Spleen (tissue), 13 donors: ENCODE data around the gene ARG1. TPM values are rescaled to one million over a fixed set of nuclear protein-coding genes. Genes with fewer than 3 reads are reported as not detected.
A peak's percentile ranks its signal among the peaks of the same experiment; 100 is the strongest.
"Not testable (repeated sequence)": the region's sequence is repeated elsewhere in the genome, so short reads cannot be mapped to it uniquely, and the experiment has no call there.

Source experiments
- DNase-seq: peaks from one replicate; pipeline ENCODE4 v3.0.0-alpha.2; 2020
- H3K27ac ChIP-seq, 8 donors: fragments of 200-600 bp; sonication (generic) in 7 of 8; 1 replicate in 4 of 8; 2 replicates in 4 of 8; pipeline versions ENCODE4 v1.5.0 to v1.8.0; 2016 to 2021; ENCODE audit warnings: inconsistent platforms in 4 of 8, mild to moderate bottlenecking in 4 of 8, moderate library complexity in 1 of 8
- H3K27me3 ChIP-seq, 7 donors: fragments of 200-600 bp; sonication (generic) in 6 of 7; replicated peaks in 1 of 7; 1 replicate in 4 of 7; 2 replicates in 3 of 7; pipeline versions ENCODE4 v1.5.0 to v1.8.0; 2016 to 2021; ENCODE audit warnings: inconsistent platforms in 3 of 7, mild to moderate bottlenecking in 1 of 7
- H3K36me3 ChIP-seq, 6 donors: fragments of 200-600 bp; sonication (generic) in 5 of 6; 1 replicate in 4 of 6; 2 replicates in 2 of 6; pipeline versions ENCODE4 v1.5.0 to v1.8.0; 2016 to 2021; ENCODE audit warnings: inconsistent platforms in 2 of 6
- H3K4me1 ChIP-seq, 6 donors: fragments of 200-600 bp; sonication (generic) in 5 of 6; 1 replicate in 3 of 6; 2 replicates in 3 of 6; pipeline versions ENCODE4 v1.5.0 to v1.8.0; 2016 to 2021; ENCODE audit warnings: inconsistent platforms in 3 of 6
- H3K4me3 ChIP-seq, 8 donors: fragments of 200-600 bp; sonication (generic) in 7 of 8; 1 replicate in 4 of 8; 2 replicates in 4 of 8; pipeline versions ENCODE4 v1.5.0 to v1.8.0; 2016 to 2021; ENCODE audit warnings: inconsistent platforms in 4 of 8, mild to moderate bottlenecking in 4 of 8, moderate library complexity in 2 of 8
- H3K9me3 ChIP-seq, 8 donors: fragments of 200-600 bp; sonication (generic) in 7 of 8; 1 replicate in 4 of 8; 2 replicates in 4 of 8; pipeline versions ENCODE4 v1.5.0 to v1.8.0; 2016 to 2021; ENCODE audit warnings: inconsistent platforms in 4 of 8
- POLR2A ChIP-seq, 3 donors: fragments of 450-650 bp; IDR thresholded peaks; one replicate each; pipeline ENCODE4 v1.5.1; 2017; ENCODE audit warnings: antibody characterized with exemption in 3 of 3, mild to moderate bottlenecking in 1 of 3
- POLR2AphosphoS5 ChIP-seq, 3 donors: sonication (generic); formaldehyde crosslinking; IDR thresholded peaks; one replicate each; pipeline ENCODE4 v1.5.1; 2017; ENCODE audit warnings: antibody characterized with exemption in 3 of 3
- WGBS, 5 donors: extraction: QIAGEN DNeasy Blood & Tissue Kit in 3 of 5; methylation state at CpG; one replicate each; pipeline versions ENCODE4 v1.1.5 to v1.1.7; 2013 to 2018; 5-methylcytosine and 5-hydroxymethylcytosine counted together
- intact Hi-C: fragments of 100-400 bp; cut with DNase I; formaldehyde crosslinking; loops from one replicate; pipeline ENCODE4 v1.15.0; 2023; ENCODE audit warnings: low total_unique reads
- long read RNA-seq, 2 donors: transcript quantifications; one replicate each; lab custom pipeline, GENCODE V29; 2026
- polyA plus RNA-seq, 3 donors: library from polyadenylated mRNA; stranded (reverse); fragments of 200-250 nt; gene quantifications; one replicate each; pipeline ENCODE4 v1.2.1, GENCODE V29; 2013
- total RNA-seq, 7 donors: library from RNA; depleted of rRNA in 3 of 7; stranded (reverse); fragments of >200 nt in 3 of 7; fragmentation: NEBNext Ultra II Directional in 4 of 7; extraction: Animal tissue kit (Norgen Biotek cat#: 25700) in 4 of 7; gene quantifications; one replicate each; pipeline versions ENCODE4 v1.1.0 to v1.2.1, GENCODE V29; 2016 to 2021
- TF ChIP-seq, protein P1 (sequence below), 11 experiments: fragments of 200-600 bp in 7 of 11; fragments of 450-650 bp in 4 of 11; sonication (generic) in 4 of 11; IDR thresholded peaks in 8 of 11; conservative IDR thresholded peaks in 3 of 11; 1 replicate in 7 of 11; 2 replicates in 4 of 11; pipeline versions ENCODE4 v1.4.0 to v1.8.0; 2016 to 2021; ENCODE audit warnings: antibody characterized with exemption in 11 of 11, inconsistent platforms in 4 of 11, mild to moderate bottlenecking in 1 of 11
- donor health status: healthy with polysubstance abuse.
- donor health status: DM: no; HTN: no; CAD: no; lungs with moderate emphysema.
- donor health status: DM: no; HTN: no; CAD: no.
- donor health status: Bipolar disorder and iron deficiency.
- donor health status: healthy.
- donor health status: DM: no; HTN: no; CAD: no.
- donor health status: DM: yes; HTN: yes; CAD: no.

Gene ARG1
- 10 to 100 TPM; 16.5 to 67.4 (median 32.0) TPM for total RNA-seq
- polyA plus RNA-seq, result 1 to 10 TPM; 2.7 to 7.1 (median 3.2) TPM
- long read RNA-seq, donor 1, partial matches to known transcripts, result 0 of 1 reads
- long read RNA-seq, donor 1, other reads (novel, unspliced or antisense), result 0 of 1 reads
- long read RNA-seq, donor 2, partial matches to known transcripts, result 0 of 1 reads
- long read RNA-seq, donor 2, other reads (novel, unspliced or antisense), result 0 of 1 reads

DNA sequence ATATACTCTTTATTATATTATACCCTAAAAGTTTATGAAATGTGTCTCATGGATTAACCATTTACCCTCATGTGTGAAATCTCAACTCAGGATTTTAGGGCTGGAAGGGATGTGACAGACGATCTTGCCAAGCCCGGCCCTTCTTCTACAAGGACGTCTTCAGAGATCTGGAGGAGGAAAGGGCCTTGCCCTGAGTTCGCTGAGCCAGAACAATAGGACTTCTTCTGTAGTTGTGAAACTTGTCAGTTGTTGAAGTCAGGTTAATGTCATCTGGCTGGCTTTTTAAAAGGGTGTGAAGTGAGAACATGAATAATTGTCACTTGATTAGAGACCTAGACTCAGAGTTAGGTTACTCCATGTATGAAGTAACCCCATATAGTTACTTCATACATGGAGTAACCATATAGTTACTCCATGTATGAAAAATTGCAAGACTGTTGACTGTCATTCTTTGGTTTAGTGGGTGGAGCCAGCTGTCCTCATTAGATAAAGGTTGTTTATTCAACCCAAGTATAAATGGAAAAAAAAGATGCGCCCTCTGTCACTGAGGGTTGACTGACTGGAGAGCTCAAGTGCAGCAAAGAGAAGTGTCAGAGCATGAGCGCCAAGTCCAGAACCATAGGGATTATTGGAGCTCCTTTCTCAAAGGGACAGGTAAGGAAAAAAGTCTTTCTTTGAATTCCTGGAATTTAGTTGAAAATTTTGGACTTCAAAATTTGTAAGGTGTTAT, at the start of gene ARG1:
ARG1 (plus strand) TSS at position 541 of the 730 bp plus-strand sequence; CDS start at position 598, 57 bp downstream.
- WGBS, 5 donors, result 65 to 83% (median 78%) methylated on average over 6 of the region's 6 CpGs
- H3K27ac ChIP-seq, result peak within 1 kb of the TSS in 7 of 8 donors; percentile 31 to 88 (median 74)

DNA sequence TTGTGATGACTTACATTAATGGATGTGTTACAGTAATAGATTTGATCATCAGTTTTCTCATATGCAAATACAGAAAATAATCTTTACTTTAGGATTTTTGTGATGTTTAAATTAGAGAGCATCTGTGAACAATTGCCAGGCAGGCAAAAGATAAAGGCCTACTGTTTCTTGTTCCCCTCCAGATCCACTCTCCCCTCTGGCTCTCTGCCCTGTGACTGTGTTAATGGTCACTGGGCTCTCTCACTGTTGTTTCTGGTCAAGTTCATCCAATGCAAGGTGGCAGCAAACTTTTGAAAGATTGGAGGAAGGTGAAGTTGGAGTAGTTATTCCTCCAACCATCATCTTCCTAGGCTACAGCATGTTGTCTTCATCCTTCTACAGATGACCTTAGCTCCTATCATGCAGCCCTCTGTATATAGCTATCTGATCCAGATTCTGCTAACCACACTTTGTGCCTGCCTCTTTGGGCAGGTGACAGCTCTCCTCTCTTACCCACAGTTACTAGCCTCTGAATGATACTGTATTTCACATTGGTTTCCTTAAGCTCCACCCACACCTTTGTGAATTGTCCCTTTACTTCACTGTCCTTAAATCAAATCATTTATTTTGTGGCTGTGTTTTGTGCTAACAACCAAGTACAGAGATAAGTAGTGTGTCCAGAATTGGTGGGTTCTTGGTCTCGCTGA, 48.9 kb upstream of the ARG1 start:
- DNase-seq, result no peak
- WGBS, 5 donors, result 80 to 100% (median 95%) methylated on average over 1 of the region's 1 CpG
- Histone ChIP-seq H3K36me3 (no peaks in the 10 kb centered on the region), H3K4me1 (peaks cover 0 to 6% (median 0%) of the 10 kb centered on the region in 6 donors), H3K27me3 (no peaks in the 10 kb centered on the region), H3K27ac (no peak overlapping the region), H3K9me3 (peaks cover 0 to 5% (median 0%) of the 10 kb centered on the region in 8 donors), H3K4me3 (no peak overlapping the region)
- intact Hi-C loops, result no loop called here
- TF ChIP-seq POLR2AphosphoS5 (IDR thresholded peaks at IDR 0.05) (no peak), POLR2A (IDR thresholded peaks at IDR 0.05) (no peak)
- TF ChIP-seq, protein P1, sequence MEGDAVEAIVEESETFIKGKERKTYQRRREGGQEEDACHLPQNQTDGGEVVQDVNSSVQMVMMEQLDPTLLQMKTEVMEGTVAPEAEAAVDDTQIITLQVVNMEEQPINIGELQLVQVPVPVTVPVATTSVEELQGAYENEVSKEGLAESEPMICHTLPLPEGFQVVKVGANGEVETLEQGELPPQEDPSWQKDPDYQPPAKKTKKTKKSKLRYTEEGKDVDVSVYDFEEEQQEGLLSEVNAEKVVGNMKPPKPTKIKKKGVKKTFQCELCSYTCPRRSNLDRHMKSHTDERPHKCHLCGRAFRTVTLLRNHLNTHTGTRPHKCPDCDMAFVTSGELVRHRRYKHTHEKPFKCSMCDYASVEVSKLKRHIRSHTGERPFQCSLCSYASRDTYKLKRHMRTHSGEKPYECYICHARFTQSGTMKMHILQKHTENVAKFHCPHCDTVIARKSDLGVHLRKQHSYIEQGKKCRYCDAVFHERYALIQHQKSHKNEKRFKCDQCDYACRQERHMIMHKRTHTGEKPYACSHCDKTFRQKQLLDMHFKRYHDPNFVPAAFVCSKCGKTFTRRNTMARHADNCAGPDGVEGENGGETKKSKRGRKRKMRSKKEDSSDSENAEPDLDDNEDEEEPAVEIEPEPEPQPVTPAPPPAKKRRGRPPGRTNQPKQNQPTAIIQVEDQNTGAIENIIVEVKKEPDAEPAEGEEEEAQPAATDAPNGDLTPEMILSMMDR (IDR thresholded peaks at IDR 0.05 in 8 of 11, conservative IDR thresholded peaks at IDR 0.05 in 3 of 11), result no peak

More for the DNA sequence above, at the start of gene ARG1:
- Histone ChIP-seq H3K36me3 (peaks cover 0 to 36% (median 5%) of the 10 kb centered on the region in 6 donors), H3K4me3 (peak within 1 kb of the TSS in 4 of 8 donors; percentile 0 to 30 (median 6)), H3K27me3 (no peaks in the 10 kb centered on the region), H3K4me1 (peaks cover 0 to 11% (median 0%) of the 10 kb centered on the region in 6 donors), H3K9me3 (no peaks in the 10 kb centered on the region)
- TF ChIP-seq, protein P1 (IDR thresholded peaks at IDR 0.05 in 8 of 11, conservative IDR thresholded peaks at IDR 0.05 in 3 of 11), result no peak
- TF ChIP-seq POLR2A (IDR thresholded peaks at IDR 0.05) (no peak), POLR2AphosphoS5 (IDR thresholded peaks at IDR 0.05) (no peak)
- no peak for DNase-seq
- intact Hi-C loops, result no loop called here

DNA sequence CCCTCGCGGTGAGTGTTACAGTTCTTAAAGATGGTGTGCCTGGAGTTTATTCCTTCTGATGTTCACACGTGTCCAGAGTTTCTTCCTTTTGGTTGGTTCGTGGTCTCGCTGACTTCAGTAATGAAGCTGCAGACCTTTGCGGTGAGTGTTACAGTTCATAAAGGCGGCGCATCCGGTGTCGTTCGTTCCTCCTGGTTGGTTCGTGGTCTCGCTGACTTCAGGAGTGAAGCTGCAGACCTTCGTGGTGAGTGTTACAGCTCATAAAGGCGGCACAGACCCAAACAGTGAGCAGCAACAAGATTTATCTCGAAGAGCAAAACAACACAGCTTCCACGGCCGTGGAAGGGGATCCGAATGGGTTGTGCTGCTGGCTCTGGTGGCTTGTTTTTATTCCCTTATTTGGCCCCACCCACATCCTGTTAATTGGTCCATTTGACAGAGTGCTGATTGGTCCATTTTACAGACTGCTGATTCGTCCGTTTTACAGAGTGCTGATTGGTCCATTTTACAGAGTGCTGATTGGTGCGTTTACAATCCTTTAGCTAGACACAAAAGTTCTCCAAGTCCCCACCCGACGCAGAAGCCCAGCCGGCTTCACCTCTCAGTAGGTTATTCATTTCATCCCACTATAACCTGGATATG, 48.2 kb upstream of the ARG1 start:
- Histone ChIP-seq H3K9me3 (peaks cover 0 to 5% (median 0%) of the 10 kb centered on the region in 8 donors), H3K4me1 (peaks cover 0 to 2% (median 0%) of the 10 kb centered on the region in 6 donors), H3K36me3 (no peaks in the 10 kb centered on the region), H3K27ac (no peak overlapping the region), H3K4me3 (no peak overlapping the region), H3K27me3 (no peaks in the 10 kb centered on the region)
- WGBS, 5 donors, result 92 to 93% (median 92%) methylated on average over 25 of the region's 25 CpGs
- no peak for DNase-seq
- intact Hi-C loops, result no loop called here
- TF ChIP-seq POLR2A (IDR thresholded peaks at IDR 0.05) (no peak), POLR2AphosphoS5 (IDR thresholded peaks at IDR 0.05) (no peak)
- TF ChIP-seq, protein P1 (IDR thresholded peaks at IDR 0.05 in 8 of 11, conservative IDR thresholded peaks at IDR 0.05 in 3 of 11), result no peak

DNA sequence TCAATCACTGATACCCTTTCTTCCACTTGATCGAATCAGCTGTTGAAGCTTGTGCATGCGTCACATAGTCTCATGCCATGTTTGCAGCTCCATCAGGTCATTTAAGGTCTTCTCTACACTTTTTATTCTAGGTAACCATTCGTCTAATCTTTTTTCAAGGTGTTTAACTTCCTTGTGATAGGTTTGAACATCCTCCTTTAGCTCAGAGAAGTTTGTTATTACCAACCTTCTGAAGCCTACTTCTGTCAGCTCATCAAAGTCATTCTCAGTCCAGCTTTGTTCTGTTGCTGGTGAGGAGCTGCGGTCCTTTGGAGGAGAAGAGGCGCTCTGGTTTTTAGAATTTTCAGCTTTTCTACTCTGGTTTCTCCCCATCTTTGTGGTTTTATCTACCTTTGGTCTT, 42.1 kb upstream of the ARG1 start:
- WGBS, 5 donors, result 80 to 93% (median 88%) methylated on average over 5 of the region's 5 CpGs
- intact Hi-C loops, result loop anchor here (5.0 to 10.0 kb wide), 2 partner anchors 356 to 644 kb away; no protein-coding TSS in a partner anchor
- not testable (repeated sequence) for H3K27ac ChIP-seq, H3K4me3 ChIP-seq, H3K9me3 ChIP-seq, H3K4me1 ChIP-seq, H3K27me3 ChIP-seq, H3K36me3 ChIP-seq, DNase-seq

DNA sequence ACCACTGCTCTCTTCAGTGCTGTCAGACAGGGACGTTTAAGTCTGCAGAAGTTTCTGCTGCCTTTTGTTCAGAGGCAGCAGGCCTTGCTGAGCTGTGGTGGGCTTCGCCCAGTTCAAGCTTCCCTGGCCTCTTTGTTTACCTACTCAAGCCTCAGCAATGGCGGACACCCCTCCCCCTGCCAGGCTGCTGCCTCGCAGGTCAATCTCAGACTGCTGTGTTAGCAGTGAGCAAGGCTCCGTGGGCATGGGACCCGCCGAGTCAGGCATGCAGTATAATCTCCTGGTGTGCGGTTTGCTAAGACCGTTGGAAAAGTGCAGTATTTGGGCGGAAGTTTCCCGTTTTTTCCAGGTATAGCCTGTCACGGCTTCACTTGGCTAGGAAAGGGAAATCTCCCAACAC, 41.3 kb upstream of the ARG1 start:
- H3K4me1 ChIP-seq, H3K27ac ChIP-seq, DNase-seq, H3K27me3 ChIP-seq, H3K36me3 ChIP-seq, H3K4me3 ChIP-seq, H3K9me3 ChIP-seq: not testable (repeated sequence)
- intact Hi-C loops, result loop anchor here (5.0 to 10.0 kb wide), 2 partner anchors 357 to 644 kb away; no protein-coding TSS in a partner anchor
- 82 to 92% (median 89%) methylated on average over 11 to 12 of the region's 12 CpGs for WGBS, 5 donors
